ENCODE measurements around the gene SIPA1L3.
"Not testable (repeated sequence)": the region's sequence is repeated elsewhere in the genome, so short reads cannot be mapped to it uniquely, and the experiment has no call there.

SIPA1L3 gene

GRCh38 chr19:37920591-37921450 lies 13.8 kb downstream of the SIPA1L3 start:
- no peak for DNase-seq

- not testable (repeated sequence) for DNase-seq
These were observed 17.6 kb downstream of the SIPA1L3 start for GRCh38 chr19:37924573-37924972.

DNA sequence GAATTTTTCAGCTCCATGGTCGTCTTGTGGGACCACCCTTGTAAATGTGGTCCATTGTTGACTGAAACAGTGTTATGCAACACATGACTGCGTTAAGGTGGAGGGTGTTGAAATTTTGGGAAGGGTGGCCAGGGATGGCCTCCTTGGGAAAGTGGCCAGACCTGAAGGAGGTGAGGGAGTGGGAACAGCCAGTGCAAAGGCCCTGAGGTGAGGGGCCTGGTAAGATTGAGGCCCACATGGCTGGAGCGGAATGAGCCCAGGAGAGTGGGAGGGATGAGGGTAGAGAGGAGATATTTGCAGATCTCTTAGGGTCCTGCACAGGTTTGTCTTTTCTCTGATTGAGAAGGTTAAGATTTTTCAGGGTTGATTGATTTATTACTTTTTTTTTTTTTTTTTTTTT lies 18.2 kb downstream of the SIPA1L3 start:
- no peak for DNase-seq

- DNase-seq, result no peak
These were observed 19.2 kb downstream of the SIPA1L3 start for GRCh38 chr19:37926255-37926654.

DNA sequence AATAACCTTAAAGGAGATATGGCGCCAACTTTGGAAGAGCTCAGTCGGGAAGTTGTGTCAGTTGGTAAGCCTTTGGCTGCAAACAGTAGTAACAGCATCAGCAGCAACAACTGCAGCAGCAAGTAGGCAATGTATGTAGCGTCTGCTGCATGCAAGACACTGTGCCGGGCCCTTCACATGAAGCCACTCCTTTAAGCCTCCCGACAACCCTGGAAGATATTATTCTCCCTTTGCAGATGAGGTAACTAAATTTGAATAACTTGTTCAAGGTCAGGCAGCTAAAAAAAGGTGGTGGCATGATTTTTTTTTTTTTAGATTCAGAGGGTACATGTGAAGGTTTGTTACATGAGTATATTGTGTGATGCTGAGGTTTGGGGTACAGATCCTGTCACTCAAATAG lies 19.7 kb downstream of the SIPA1L3 start:
- DNase-seq, result no peak

- no peak for DNase-seq
These were observed 21.7 kb downstream of the SIPA1L3 start for GRCh38 chr19:37928527-37929286.

GRCh38 chr19:37929355-37929923 lies 22.4 kb downstream of the SIPA1L3 start:
- DNase-seq, result no peak

GRCh38 chr19:37930416-37930815 lies 23.4 kb downstream of the SIPA1L3 start:
- DNase-seq, result no peak

DNA sequence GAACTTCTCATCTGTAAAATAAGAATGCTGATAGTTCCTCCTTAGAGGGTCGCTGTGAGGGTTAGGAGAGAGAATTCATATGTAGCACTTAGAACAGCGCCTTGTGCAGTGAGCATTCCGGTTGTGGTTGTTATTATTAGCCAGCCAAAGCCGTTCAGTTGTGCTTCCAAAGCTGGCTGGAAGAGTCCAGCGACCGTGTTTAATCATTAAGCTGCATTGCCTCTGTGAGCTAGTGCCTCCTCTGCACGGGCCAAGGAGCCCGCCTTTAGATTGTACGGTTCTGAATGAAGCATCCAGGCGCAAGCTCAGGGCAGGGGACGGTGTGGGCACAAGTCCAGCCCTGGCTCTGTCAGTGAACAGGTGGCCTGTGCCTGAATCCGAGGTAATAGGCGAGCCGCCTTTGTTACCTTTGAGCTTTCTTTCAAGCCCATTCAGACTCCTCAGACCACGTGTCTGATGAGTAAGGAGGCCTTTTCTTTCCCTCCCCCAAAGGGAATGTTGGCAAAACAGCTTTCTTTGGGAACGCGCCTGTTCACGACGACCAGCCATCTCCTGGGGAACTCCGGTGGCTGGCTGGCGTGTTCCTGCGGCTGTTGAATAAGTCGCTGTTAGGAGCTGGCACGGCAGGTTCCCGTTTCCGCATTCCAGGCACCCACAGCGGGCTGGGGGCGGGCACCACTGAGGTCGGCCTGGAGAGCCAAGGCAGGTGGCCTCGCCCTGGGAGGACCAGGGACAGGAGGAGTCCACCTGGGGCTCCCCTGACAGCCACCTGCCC lies 25.1 kb downstream of the SIPA1L3 start:
- DNase-seq, result peak; percentile 65

DNA sequence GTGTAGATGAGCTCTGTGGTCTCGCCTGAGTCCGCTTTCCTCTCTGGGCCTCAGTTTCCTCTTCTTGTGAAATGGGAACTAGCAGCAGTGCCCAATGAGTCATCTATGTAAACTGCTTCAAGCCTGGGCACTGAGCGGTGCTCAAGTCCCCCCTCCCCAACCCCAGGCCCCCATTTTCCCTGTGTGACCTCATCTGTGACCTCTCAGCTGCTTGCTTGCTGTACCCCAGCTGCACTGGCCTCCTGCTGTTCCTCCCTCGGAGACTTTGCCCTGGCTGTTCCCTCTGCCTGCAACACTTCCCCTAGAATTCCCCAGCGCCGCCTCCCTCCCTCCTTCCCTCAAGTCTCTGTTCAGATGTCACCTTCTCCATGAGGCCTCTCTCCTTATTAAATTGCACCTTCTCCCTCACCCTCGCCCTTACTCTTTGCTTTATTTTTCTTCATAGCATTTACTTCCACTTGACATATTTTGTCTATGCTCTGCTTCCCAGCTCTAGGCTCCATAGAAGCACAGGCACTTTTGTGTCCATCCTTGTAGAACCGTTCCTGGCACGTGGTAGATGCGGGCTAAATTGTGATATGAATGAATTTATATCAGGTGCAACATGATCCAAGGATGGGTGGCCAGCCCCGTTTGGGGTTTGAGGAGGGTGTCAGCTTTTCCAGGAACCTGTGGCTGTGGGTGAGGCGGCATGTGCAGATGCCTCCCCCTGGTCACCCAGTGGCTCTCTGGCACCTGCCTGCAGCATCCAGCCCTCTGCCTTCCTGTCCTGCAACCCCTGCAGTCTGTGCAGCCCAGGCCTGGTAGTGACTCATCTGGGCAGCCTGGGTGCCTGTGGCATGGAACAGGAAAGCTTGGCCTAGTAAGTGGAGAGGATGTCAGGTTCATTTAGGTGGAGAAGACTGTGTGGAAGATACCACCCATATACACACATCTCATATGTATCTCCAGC lies 26.3 kb downstream of the SIPA1L3 start:
- no peak for DNase-seq

DNA sequence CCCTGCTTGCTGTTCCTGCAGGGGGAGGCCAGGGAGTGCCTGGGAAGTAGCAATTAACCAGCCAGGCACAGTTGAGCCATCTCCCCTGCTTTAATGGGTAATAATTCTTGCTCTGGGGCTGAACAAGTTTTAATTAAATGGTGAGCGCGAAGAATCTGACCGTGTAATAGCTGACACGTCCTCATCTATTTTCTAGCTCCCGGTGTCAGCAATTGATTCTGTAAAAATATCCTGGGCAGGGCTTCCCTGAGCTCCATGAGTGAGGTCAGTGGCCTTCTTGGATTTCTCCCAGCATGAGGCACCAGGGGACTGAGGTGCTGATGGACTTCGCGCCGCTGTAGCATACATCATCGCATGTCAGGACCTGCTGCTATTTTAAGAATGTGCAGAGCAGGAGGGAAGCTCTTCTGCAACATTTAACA lies 26.9 kb downstream of the SIPA1L3 start:
- peak; percentile 64 for DNase-seq

DNA sequence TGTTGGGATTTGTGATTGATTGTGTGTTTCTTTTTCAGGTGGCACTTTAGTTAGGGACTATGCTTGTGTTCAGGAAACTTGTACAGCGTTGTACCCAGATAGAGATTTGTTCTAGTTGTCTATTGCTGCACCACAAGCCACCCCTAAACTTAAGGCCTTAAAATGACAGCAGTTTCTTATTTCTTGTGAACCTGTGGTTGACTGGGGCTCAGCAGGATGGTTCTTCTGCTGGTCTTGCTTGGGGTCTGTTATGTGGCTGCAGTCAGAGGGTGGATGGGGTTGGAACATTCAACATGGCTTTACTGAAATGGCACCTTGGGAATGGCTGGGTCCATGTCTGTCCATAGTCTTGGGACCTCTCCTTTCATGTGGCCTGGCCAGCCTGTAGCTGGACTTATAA lies 28.3 kb downstream of the SIPA1L3 start:
- no peak for DNase-seq

DNA sequence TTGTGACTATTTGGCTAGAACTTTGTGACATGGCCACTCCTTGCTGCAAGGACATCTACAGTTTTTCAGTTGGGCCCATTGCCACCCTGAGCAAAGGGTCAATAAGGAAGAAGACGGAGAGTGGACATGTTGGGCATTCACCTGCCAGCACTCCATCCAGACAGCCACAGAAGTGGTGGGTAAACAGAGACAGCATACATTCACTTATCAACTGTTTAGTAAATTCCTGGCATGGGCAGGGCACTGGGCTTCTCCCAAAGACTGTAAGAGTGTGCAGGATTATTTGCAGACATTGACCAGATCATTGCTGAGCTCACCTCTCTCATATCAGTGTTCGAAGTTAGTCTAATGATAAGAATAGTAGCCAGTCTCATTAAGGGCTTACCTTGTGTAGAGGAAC lies 29.2 kb downstream of the SIPA1L3 start:
- DNase-seq, result no peak

DNA sequence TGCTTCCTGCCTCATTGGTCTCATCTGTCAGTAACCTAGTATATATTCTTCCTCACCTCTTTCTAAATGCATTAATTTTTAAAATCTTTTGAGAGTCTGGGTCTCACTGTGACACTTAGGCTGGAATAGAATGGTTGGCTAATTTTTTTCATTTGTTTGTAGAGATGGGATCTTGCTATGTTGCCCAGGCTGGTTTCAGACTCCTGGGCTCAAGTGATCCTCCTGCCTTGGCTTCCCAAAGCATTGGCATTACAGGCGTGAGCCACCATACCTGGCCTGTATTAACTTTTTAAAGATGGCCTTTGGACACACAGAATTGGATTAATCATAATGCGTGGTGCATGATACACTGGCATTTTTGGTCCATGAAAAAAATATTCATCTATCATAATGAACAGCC lies 29.9 kb downstream of the SIPA1L3 start:
- DNase-seq, result no peak

DNA sequence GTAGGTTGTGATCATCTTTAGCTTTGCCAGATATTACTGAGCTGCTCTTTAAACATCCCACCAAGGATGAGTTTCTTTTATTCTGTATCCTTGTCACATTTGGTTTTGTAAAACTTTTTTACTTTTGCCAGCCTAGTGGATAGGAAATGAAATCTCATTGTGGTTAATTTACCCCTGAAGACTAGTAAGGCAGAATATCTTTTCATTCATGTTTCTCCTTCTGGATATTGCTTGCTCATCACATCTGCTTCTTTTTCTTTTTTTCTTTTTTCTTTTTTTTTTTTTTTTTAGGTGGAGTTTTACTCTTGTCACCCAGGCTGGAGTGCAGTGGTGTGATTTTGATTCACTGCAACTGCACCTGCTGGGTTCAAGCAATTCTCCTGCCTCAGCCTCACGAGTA lies 31.3 kb downstream of the SIPA1L3 start:
- no peak for DNase-seq

GRCh38 chr19:37941782-37942515 lies 34.9 kb downstream of the SIPA1L3 start:
- no peak for DNase-seq

GRCh38 chr19:37942516-37942902 lies 35.5 kb downstream of the SIPA1L3 start:
- no peak for DNase-seq

- DNase-seq, result no peak
These were observed 36.5 kb downstream of the SIPA1L3 start for GRCh38 chr19:37943480-37943879.

GRCh38 chr19:37946132-37946531 lies 39.1 kb downstream of the SIPA1L3 start:
- no peak for DNase-seq

DNA sequence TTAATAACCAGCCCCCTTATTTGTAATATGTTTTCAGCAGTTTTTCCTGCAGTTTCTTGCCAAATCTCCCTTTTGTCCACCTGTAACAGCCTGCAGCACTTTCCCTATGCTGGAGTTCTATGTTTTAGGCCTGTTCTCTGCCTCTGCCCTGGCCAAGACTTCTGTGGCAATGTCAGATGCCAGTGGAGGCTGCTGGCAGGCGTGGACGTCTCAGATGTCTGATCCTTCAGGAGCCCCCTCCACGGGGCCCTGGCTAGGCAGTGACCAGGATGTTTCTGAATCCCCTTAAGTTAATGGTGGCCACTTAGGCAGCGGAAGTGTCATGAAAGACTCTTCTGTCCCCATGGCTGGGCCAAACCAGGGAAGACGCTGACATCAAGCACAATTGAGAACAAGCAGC lies 40.8 kb downstream of the SIPA1L3 start:
- no peak for DNase-seq

GRCh38 chr19:37948362-37948761 lies 41.4 kb downstream of the SIPA1L3 start:
- no peak for DNase-seq

Data from femur (tissue), 1 donor.